Osteoblast (primary cell): ENCODE results near the gene SVEP1. TPM values are rescaled to one million over a fixed set of nuclear protein-coding genes. Genes with fewer than 3 reads are reported as not detected.
"Not testable (repeated sequence)": the region's sequence is repeated elsewhere in the genome, so short reads cannot be mapped to it uniquely, and the experiment has no call there.

Source experiments
- DNase-seq: peaks from one replicate; pipeline ENCODE4 v3.0.0; 2011; ENCODE audit warnings: low spot score, mixed read lengths; ENCODE audit not compliant: insufficient read length; ENCODE audit errors: missing footprints
- H2AFZ ChIP-seq: 2 replicates; pipeline ENCODE4 v1.6.0; 2011; ENCODE audit warnings: mild to moderate bottlenecking, low read length
- H3K27ac ChIP-seq: 2 replicates; pipeline ENCODE4 v1.5.1; 2011; ENCODE audit warnings: mild to moderate bottlenecking, low read depth, low read length, moderate library complexity
- H3K27me3 ChIP-seq: 2 replicates; pipeline ENCODE4 v1.6.0; 2012; ENCODE audit warnings: mild to moderate bottlenecking, control low read depth, inconsistent platforms, low read length, moderate library complexity; ENCODE audit not compliant: insufficient read depth
- H3K36me3 ChIP-seq: 2 replicates; pipeline ENCODE4 v1.5.1; 2011; ENCODE audit warnings: mild to moderate bottlenecking, low read length, control low read depth, moderate library complexity; ENCODE audit not compliant: insufficient read depth
- H3K4me1 ChIP-seq: 2 replicates; pipeline ENCODE4 v1.5.1; 2011; ENCODE audit warnings: mild to moderate bottlenecking, low read length, control low read depth, moderate library complexity; ENCODE audit not compliant: insufficient read depth
- H3K4me2 ChIP-seq: 2 replicates; pipeline ENCODE4 v1.6.0; 2011; ENCODE audit warnings: mild to moderate bottlenecking, low read length; ENCODE audit not compliant: insufficient read depth
- H3K4me3 ChIP-seq: fragments of 200-600 bp; sonication (generic); 3 replicates; pipeline ENCODE4 v1.5.1; 2012; ENCODE audit warnings: mild to moderate bottlenecking, low read length, inconsistent platforms; ENCODE audit not compliant: insufficient read depth
- H3K79me2 ChIP-seq: 2 replicates; pipeline ENCODE4 v1.6.0; 2012; ENCODE audit warnings: mild to moderate bottlenecking, low read length, control low read depth, inconsistent platforms; ENCODE audit not compliant: insufficient read depth
- H3K9me3 ChIP-seq: 2 replicates; pipeline ENCODE4 v1.5.1; 2011; ENCODE audit warnings: low read depth, low read length, control low read depth
- H4K20me1 ChIP-seq: 2 replicates; pipeline ENCODE4 v1.6.0; 2012; ENCODE audit warnings: mild to moderate bottlenecking, low read length, control low read depth; ENCODE audit not compliant: insufficient read depth
- CTCF ChIP-seq: IDR thresholded peaks from 2 replicates; pipeline ENCODE4 v1.5.1; 2011; ENCODE audit warnings: mild to moderate bottlenecking, low read depth, low read length, moderate library complexity; ENCODE audit errors: extremely low read depth
- total RNA-seq: library from RNA; depleted of rRNA; stranded (reverse); fragments of >200 nt; gene quantifications from 2 replicates; pipeline ENCODE4 v1.2.3, GENCODE V29; 2012

Gene SVEP1
- total RNA-seq, 1 donor = 37.6 TPM

GRCh38 chr9:110622368-110622767 lies 42.8 kb upstream of the SVEP1 start:
- no peaks in the 10 kb centered on the region for H3K36me3 ChIP-seq
- no peak for DNase-seq
- no peak overlapping the region for H3K4me3 ChIP-seq
- no peak overlapping the region for H3K4me2 ChIP-seq
- peak overlapping the region; percentile 4 for H2AFZ ChIP-seq
- no peaks in the 10 kb centered on the region for H3K27me3 ChIP-seq
- H3K79me2 ChIP-seq = no peaks in the 10 kb centered on the region
- H3K27ac ChIP-seq = no peak overlapping the region
- peaks cover 20% of the 10 kb centered on the region for H3K4me1 ChIP-seq
- H4K20me1 ChIP-seq = no peaks in the 10 kb centered on the region
- no peaks in the 10 kb centered on the region for H3K9me3 ChIP-seq
- no peak for TF ChIP-seq CTCF

- no peak overlapping the region for H3K4me3 ChIP-seq
- TF ChIP-seq CTCF = no peak
- H2AFZ ChIP-seq = peak overlapping the region; percentile 38
- H3K27me3 ChIP-seq = no peaks in the 10 kb centered on the region
- H3K36me3 ChIP-seq = no peaks in the 10 kb centered on the region
- H3K9me3 ChIP-seq = no peaks in the 10 kb centered on the region
- H3K79me2 ChIP-seq = no peaks in the 10 kb centered on the region
- no peak for DNase-seq
- H3K4me1 ChIP-seq = peaks cover 10% of the 10 kb centered on the region
- H3K4me2 ChIP-seq = no peak overlapping the region
- no peak overlapping the region for H3K27ac ChIP-seq
- H4K20me1 ChIP-seq = no peaks in the 10 kb centered on the region
Measured at GRCh38 chr9:110620726-110621125, 41.2 kb upstream of the SVEP1 start.

GRCh38 chr9:110619831-110620230 lies 40.3 kb upstream of the SVEP1 start:
- Histone ChIP-seq H2AFZ (peak overlapping the region; percentile 47), H3K4me1 (peaks cover 12% of the 10 kb centered on the region), H3K27me3 (no peaks in the 10 kb centered on the region), H3K79me2 (no peaks in the 10 kb centered on the region), H3K36me3 (no peaks in the 10 kb centered on the region), H3K4me3 (no peak overlapping the region), H4K20me1 (no peaks in the 10 kb centered on the region), H3K27ac (peak overlapping the region; percentile 55), H3K4me2 (no peak overlapping the region), H3K9me3 (no peaks in the 10 kb centered on the region)
- DNase-seq = no peak
- no peak for TF ChIP-seq CTCF

GRCh38 chr9:110615498-110615897 lies 36.0 kb upstream of the SVEP1 start:
- Histone ChIP-seq H3K4me2 (no peak overlapping the region), H3K9me3 (no peaks in the 10 kb centered on the region)

GRCh38 chr9:110614576-110614975 lies 35.0 kb upstream of the SVEP1 start:
- not testable (repeated sequence) for H3K27me3 ChIP-seq, H3K79me2 ChIP-seq, H3K4me3 ChIP-seq, H3K4me2 ChIP-seq, H3K4me1 ChIP-seq, DNase-seq, H4K20me1 ChIP-seq, H2AFZ ChIP-seq, H3K36me3 ChIP-seq, H3K9me3 ChIP-seq, H3K27ac ChIP-seq

More at GRCh38 chr9:110615498-110615897, 36.0 kb upstream of the SVEP1 start:
- H2AFZ ChIP-seq = no peak overlapping the region
- TF ChIP-seq CTCF = no peak
- H3K4me3 ChIP-seq = no peak overlapping the region
- H3K27ac ChIP-seq = no peak overlapping the region
- peak; percentile 32 for DNase-seq
- no peaks in the 10 kb centered on the region for H3K27me3 ChIP-seq
- H4K20me1 ChIP-seq = no peaks in the 10 kb centered on the region
- no peaks in the 10 kb centered on the region for H3K79me2 ChIP-seq
- H3K36me3 ChIP-seq = no peaks in the 10 kb centered on the region
- H3K4me1 ChIP-seq = peaks cover 12% of the 10 kb centered on the region
